WTC11 (cell line): ENCODE measurements around the gene ANKZF1. TPM values are rescaled to one million over a fixed set of nuclear protein-coding genes. Genes with fewer than 3 reads are reported as not detected.

Source experiments
- ATAC-seq: fragments of 200-7000 bp; cut with Tn5 transposase; 2 replicates; pipeline ENCODE4 v1.10.0; 2021; ENCODE audit warnings: mild to moderate bottlenecking, moderate library complexity
- CTCF ChIA-PET: fragments of 300-600 bp; sonication (Branson Sonifier 250); formaldehyde crosslinking; loops from one replicate; lab custom pipeline; 2021; ENCODE audit warnings: antibody characterized with exemption; lab: Charles Lee
- POLR2A ChIA-PET: fragments of 350-600 bp; sonication (Branson Sonifier 250); formaldehyde crosslinking; loops from one replicate; lab custom pipeline; 2021; ENCODE audit warnings: antibody characterized with exemption; lab: Charles Lee
- DNase-seq: peaks from one replicate; pipeline ENCODE4 v3.0.0; 2021; ENCODE audit warnings: low spot score
- H3K27ac Mint-ChIP-seq: 2 replicates; pipeline ENCODE4 v1.8.0; 2021; ENCODE audit warnings: mixed read lengths
- H3K27me3 Mint-ChIP-seq: 2 replicates; pipeline ENCODE4 v1.8.0; 2021; ENCODE audit warnings: low read depth, mild to moderate bottlenecking, moderate library complexity, mixed read lengths
- H3K36me3 Mint-ChIP-seq: 2 replicates; pipeline ENCODE4 v1.8.0; 2021; ENCODE audit warnings: mixed read lengths
- H3K4me1 Mint-ChIP-seq: 2 replicates; pipeline ENCODE4 v1.8.0; 2022; ENCODE audit warnings: mixed read lengths
- H3K4me3 Mint-ChIP-seq: 2 replicates; pipeline ENCODE4 v1.8.0; 2021; ENCODE audit warnings: mild to moderate bottlenecking, moderate library complexity, mixed read lengths
- H3K9me3 Mint-ChIP-seq: 2 replicates; pipeline ENCODE4 v1.8.0; 2021; ENCODE audit warnings: mixed read lengths
- ARID4B ChIP-seq: sonication (generic); formaldehyde crosslinking; IDR thresholded peaks from 2 replicates; pipeline ENCODE4 v1.8.0; 2023; ENCODE audit warnings: missing genetic modification reagents, mild to moderate bottlenecking, borderline replicate concordance
- CBFB ChIP-seq: sonication (generic); formaldehyde crosslinking; IDR thresholded peaks from 2 replicates; pipeline ENCODE4 v1.8.1; 2022; ENCODE audit warnings: mild to moderate bottlenecking, low read depth, missing genetic modification reagents
- E2F5 ChIP-seq: sonication (generic); formaldehyde crosslinking; IDR thresholded peaks from 2 replicates; pipeline ENCODE4 v1.8.1; 2022; ENCODE audit warnings: mild to moderate bottlenecking, moderate library complexity, missing genetic modification reagents
- EMX1 ChIP-seq: fragments of 250-450 bp; sonication (Bioruptor Pico); IDR thresholded peaks from 2 replicates; pipeline ENCODE4 v1.8.0; 2021; ENCODE audit warnings: mild to moderate bottlenecking
- ERG ChIP-seq: fragments of 250-450 bp; sonication (Bioruptor Pico); IDR thresholded peaks from 2 replicates; pipeline ENCODE4 v1.8.0; 2021; ENCODE audit warnings: mild to moderate bottlenecking
- FOXK1 ChIP-seq: sonication (generic); formaldehyde crosslinking; IDR thresholded peaks from 2 replicates; pipeline ENCODE4 v1.8.0; 2022; ENCODE audit warnings: mild to moderate bottlenecking, moderate library complexity, missing genetic modification reagents
- FOXP1 ChIP-seq: sonication (generic); formaldehyde crosslinking; IDR thresholded peaks from 2 replicates; pipeline ENCODE4 v1.8.0; 2022; ENCODE audit warnings: missing genetic modification reagents, mild to moderate bottlenecking, moderate library complexity, borderline replicate concordance
- HMGXB4 ChIP-seq: sonication (generic); formaldehyde crosslinking; IDR thresholded peaks from 2 replicates; pipeline ENCODE4 v1.8.1; 2023; ENCODE audit warnings: mild to moderate bottlenecking, moderate library complexity, missing genetic modification reagents
- JUN ChIP-seq: sonication (generic); formaldehyde crosslinking; IDR thresholded peaks from 2 replicates; pipeline ENCODE4 v1.8.0; 2023; ENCODE audit warnings: mild to moderate bottlenecking, missing genetic modification reagents
- NR1H2 ChIP-seq: sonication (generic); formaldehyde crosslinking; IDR thresholded peaks from 2 replicates; pipeline ENCODE4 v1.9.0; 2021; ENCODE audit warnings: mild to moderate bottlenecking, moderate library complexity, missing genetic modification reagents
- OVOL2 ChIP-seq: fragments of 250-450 bp; sonication (Bioruptor Pico); IDR thresholded peaks from 2 replicates; pipeline ENCODE4 v1.9.0; 2021; ENCODE audit warnings: mild to moderate bottlenecking, borderline replicate concordance
- PRRX2 ChIP-seq: fragments of 250-450 bp; sonication (Bioruptor Pico); IDR thresholded peaks from 2 replicates; pipeline ENCODE4 v1.8.0; 2021; ENCODE audit warnings: mild to moderate bottlenecking
- RELA ChIP-seq: sonication (generic); formaldehyde crosslinking; IDR thresholded peaks from 2 replicates; pipeline ENCODE4 v1.8.1; 2022; ENCODE audit warnings: missing genetic modification reagents, mild to moderate bottlenecking, borderline replicate concordance
- TEAD4 ChIP-seq: sonication (generic); formaldehyde crosslinking; IDR thresholded peaks from 2 replicates; pipeline ENCODE4 v1.8.0; 2022; ENCODE audit warnings: mild to moderate bottlenecking, missing genetic modification reagents
- ZBTB21 ChIP-seq: sonication (generic); formaldehyde crosslinking; IDR thresholded peaks from 2 replicates; pipeline ENCODE4 v1.8.1; 2023; ENCODE audit warnings: mild to moderate bottlenecking, missing genetic modification reagents, borderline replicate concordance
- ZBTB43 ChIP-seq: sonication (generic); formaldehyde crosslinking; IDR thresholded peaks from 2 replicates; pipeline ENCODE4 v1.8.1; 2023; ENCODE audit warnings: mild to moderate bottlenecking, missing genetic modification reagents
- ZNF423 ChIP-seq: fragments of 250-450 bp; sonication (Bioruptor Pico); IDR thresholded peaks from 2 replicates; pipeline ENCODE4 v2.1.2; 2022; ENCODE audit warnings: mild to moderate bottlenecking, moderate library complexity
- total RNA-seq: library from RNA; stranded (reverse); gene quantifications from 3 replicates; pipeline ENCODE4 v1.2.3, GENCODE V29; 2021

ANKZF1 gene
- total RNA-seq, 1 experiment from 2014 or later, result 70.4 TPM

GRCh38 chr2:219219784-219220532 lies 9.6 kb upstream of the ANKZF1 start:
- H3K27ac Mint-ChIP-seq, result no peak overlapping the region
- H3K27me3 Mint-ChIP-seq, result no peaks in the 10 kb centered on the region
- ChIA-PET CTCF (interaction anchor here (1.4 to 2.8 kb wide), 4 partner anchors 32 to 311 kb away, joined by 3 to 24 read pairs (median 8); partner anchors contain the start of gene TUBA4B), POLR2A (interaction anchor here (1.0 to 3.0 kb wide), 7 partner anchors 10 to 264 kb away, joined by 4 to 21 read pairs (median 11); partner anchors contain the start of genes ANKZF1, ATG9A, DNAJB2 and DNPEP)
- no peak for DNase-seq
- peaks cover 25% of the 10 kb centered on the region for H3K4me1 Mint-ChIP-seq
- H3K36me3 Mint-ChIP-seq, result peaks cover 38% of the 10 kb centered on the region
- H3K4me3 Mint-ChIP-seq, result no peak overlapping the region
- H3K9me3 Mint-ChIP-seq, result no peaks in the 10 kb centered on the region
- TF ChIP-seq ZNF423 (CRISPR knock-in tag), result no peak
- no peak for TF ChIP-seq ZBTB43 (CRISPR knock-in tag)
- TF ChIP-seq JUN (CRISPR knock-in tag), result no peak
- no peak for TF ChIP-seq ARID4B
- TF ChIP-seq CBFB, result no peak
- no peak for TF ChIP-seq FOXP1 (CRISPR knock-in tag)
- TF ChIP-seq ERG, result no peak
- no peak for TF ChIP-seq FOXK1 (CRISPR knock-in tag)
- TF ChIP-seq, all 79 proteins: peak for 0
- no peak for ATAC-seq

GRCh38 chr2:219220652-219221402 lies 8.8 kb upstream of the ANKZF1 start:
- Mint-ChIP-seq H3K4me3 (no peak overlapping the region), H3K27ac (no peak overlapping the region), H3K9me3 (no peaks in the 10 kb centered on the region), H3K36me3 (peaks cover 42% of the 10 kb centered on the region), H3K4me1 (peaks cover 25% of the 10 kb centered on the region), H3K27me3 (no peaks in the 10 kb centered on the region)
- POLR2A ChIA-PET, result interaction anchor here (0.5 kb wide), 1 partner anchor 32 kb away, joined by 3 read pairs; the partner anchor contains the start of gene TUBA4B
- DNase-seq (no peak), ATAC-seq (no peak)
- CTCF ChIA-PET, result no interaction called here
- TF ChIP-seq HMGXB4 (CRISPR knock-in tag), result no peak
- no peak for TF ChIP-seq E2F5 (CRISPR knock-in tag)
- no peak for TF ChIP-seq TEAD4
- no peak for TF ChIP-seq OVOL2 (CRISPR knock-in tag)
- TF ChIP-seq ERG, result no peak
- TF ChIP-seq RELA (CRISPR knock-in tag), result no peak
- TF ChIP-seq PRRX2, result no peak
- TF ChIP-seq NR1H2 (CRISPR knock-in tag), result no peak
- TF ChIP-seq ZBTB21, result no peak
- no peak for TF ChIP-seq EMX1 (CRISPR knock-in tag)
